Measurements from ENCODE around the gene AKAP6. TPM values are rescaled to one million over a fixed set of nuclear protein-coding genes. Genes with fewer than 3 reads are reported as not detected.

The AKAP6 gene
- total RNA-seq, 2 experiments from 2014 or later = 1.2 to 1.4 TPM

GRCh38 chr14:32622742-32623141, 293.6 kb downstream of the AKAP6 start:
- no peak for ATAC-seq
- ChIA-PET POLR2A (no interaction called here), CTCF (no interaction called here)
- TF ChIP-seq, protein P1, sequence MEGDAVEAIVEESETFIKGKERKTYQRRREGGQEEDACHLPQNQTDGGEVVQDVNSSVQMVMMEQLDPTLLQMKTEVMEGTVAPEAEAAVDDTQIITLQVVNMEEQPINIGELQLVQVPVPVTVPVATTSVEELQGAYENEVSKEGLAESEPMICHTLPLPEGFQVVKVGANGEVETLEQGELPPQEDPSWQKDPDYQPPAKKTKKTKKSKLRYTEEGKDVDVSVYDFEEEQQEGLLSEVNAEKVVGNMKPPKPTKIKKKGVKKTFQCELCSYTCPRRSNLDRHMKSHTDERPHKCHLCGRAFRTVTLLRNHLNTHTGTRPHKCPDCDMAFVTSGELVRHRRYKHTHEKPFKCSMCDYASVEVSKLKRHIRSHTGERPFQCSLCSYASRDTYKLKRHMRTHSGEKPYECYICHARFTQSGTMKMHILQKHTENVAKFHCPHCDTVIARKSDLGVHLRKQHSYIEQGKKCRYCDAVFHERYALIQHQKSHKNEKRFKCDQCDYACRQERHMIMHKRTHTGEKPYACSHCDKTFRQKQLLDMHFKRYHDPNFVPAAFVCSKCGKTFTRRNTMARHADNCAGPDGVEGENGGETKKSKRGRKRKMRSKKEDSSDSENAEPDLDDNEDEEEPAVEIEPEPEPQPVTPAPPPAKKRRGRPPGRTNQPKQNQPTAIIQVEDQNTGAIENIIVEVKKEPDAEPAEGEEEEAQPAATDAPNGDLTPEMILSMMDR (IDR thresholded peaks at IDR 0.05) = no peak
- H3K9me3 Mint-ChIP-seq = peaks cover 3% of the 10 kb centered on the region
- H3K27ac Mint-ChIP-seq = no peak overlapping the region
- H3K36me3 Mint-ChIP-seq (ENCODE audit: low read depth) = no peaks in the 10 kb centered on the region
- H3K27me3 Mint-ChIP-seq = no peaks in the 10 kb centered on the region
- H3K4me1 Mint-ChIP-seq (ENCODE audit: low read depth) = no peaks in the 10 kb centered on the region
- DNase-seq = no peak
- no peak overlapping the region for H3K4me3 Mint-ChIP-seq
- intact Hi-C loops (cut with micrococcal nuclease) = no loop called here

DNA sequence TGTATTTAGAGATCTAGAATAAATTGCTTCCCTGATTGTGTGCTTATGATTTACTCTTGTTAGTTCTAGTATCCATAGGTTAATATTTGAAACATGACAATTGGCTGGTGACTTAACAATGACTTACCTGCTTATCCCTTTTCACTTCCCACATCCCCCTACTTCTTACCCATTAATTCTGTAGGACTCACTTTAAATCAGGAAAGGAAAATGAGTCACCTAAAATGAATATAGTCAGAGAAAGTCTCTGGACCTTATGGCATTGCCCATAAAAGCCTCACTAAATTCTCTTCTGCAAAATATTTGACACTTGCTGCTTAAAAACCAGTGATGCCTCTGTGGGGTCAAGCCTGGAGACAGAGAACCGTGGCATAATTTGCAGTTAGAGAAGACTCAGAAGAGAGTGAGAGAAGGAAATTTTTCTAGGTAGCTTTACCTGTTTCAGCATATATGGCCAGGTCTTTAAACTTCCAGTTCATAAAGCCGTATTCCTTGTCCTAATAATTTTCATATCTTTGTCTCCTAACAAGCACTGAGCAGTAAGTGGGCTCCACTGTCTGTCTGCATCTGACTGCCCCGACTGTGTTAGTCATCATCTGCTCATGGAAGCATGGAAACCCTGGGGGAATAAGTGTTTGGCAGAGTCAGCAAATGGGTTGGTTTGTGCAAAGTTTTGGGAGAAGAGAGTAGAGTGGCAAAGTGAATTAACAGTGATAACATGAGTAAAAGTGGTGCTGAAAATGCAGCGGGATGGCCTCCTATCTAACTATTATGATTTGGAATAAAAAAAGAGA, 294.4 kb downstream of the AKAP6 start:
- peaks cover 3% of the 10 kb centered on the region for H3K9me3 Mint-ChIP-seq
- DNase-seq (no peak), ATAC-seq (no peak)
- H3K27me3 Mint-ChIP-seq = no peaks in the 10 kb centered on the region
- no peak overlapping the region for H3K4me3 Mint-ChIP-seq
- TF ChIP-seq, protein P1 (IDR thresholded peaks at IDR 0.05) = no peak
- no peak overlapping the region for H3K27ac Mint-ChIP-seq
- H3K4me1 Mint-ChIP-seq (ENCODE audit: low read depth) = no peaks in the 10 kb centered on the region
- ChIA-PET POLR2A (no interaction called here), CTCF (no interaction called here)
- no peaks in the 10 kb centered on the region for H3K36me3 Mint-ChIP-seq (ENCODE audit: low read depth)
- intact Hi-C loops (cut with micrococcal nuclease) = no loop called here

GRCh38 chr14:32625211-32625610, 296.1 kb downstream of the AKAP6 start:
- ATAC-seq (no peak), DNase-seq (no peak)
- intact Hi-C loops (cut with micrococcal nuclease) = no loop called here
- ChIA-PET POLR2A (no interaction called here), CTCF (no interaction called here)
- Mint-ChIP-seq H3K4me1 (ENCODE audit: low read depth) (no peaks in the 10 kb centered on the region), H3K27me3 (no peaks in the 10 kb centered on the region), H3K9me3 (peaks cover 3% of the 10 kb centered on the region), H3K27ac (no peak overlapping the region), H3K36me3 (ENCODE audit: low read depth) (no peaks in the 10 kb centered on the region), H3K4me3 (no peak overlapping the region)
- TF ChIP-seq, protein P1 (IDR thresholded peaks at IDR 0.05) = no peak

GRCh38 chr14:32627545-32628298, 298.6 kb downstream of the AKAP6 start:
- H3K36me3 Mint-ChIP-seq (ENCODE audit: low read depth) = no peaks in the 10 kb centered on the region
- H3K4me3 Mint-ChIP-seq = no peak overlapping the region
- H3K9me3 Mint-ChIP-seq = peaks cover 3% of the 10 kb centered on the region
- intact Hi-C loops (cut with micrococcal nuclease) = no loop called here
- DNase-seq (no peak), ATAC-seq (no peak)
- ChIA-PET POLR2A (no interaction called here), CTCF (no interaction called here)
- TF ChIP-seq, protein P1 (IDR thresholded peaks at IDR 0.05) = no peak
- no peaks in the 10 kb centered on the region for H3K4me1 Mint-ChIP-seq (ENCODE audit: low read depth)
- no peaks in the 10 kb centered on the region for H3K27me3 Mint-ChIP-seq
- H3K27ac Mint-ChIP-seq = no peak overlapping the region

- Mint-ChIP-seq H3K9me3 (peaks cover 3% of the 10 kb centered on the region), H3K4me3 (no peak overlapping the region), H3K4me1 (ENCODE audit: low read depth) (no peaks in the 10 kb centered on the region), H3K27ac (no peak overlapping the region), H3K36me3 (ENCODE audit: low read depth) (no peaks in the 10 kb centered on the region), H3K27me3 (no peaks in the 10 kb centered on the region)
- ChIA-PET POLR2A (no interaction called here), CTCF (no interaction called here)
- DNase-seq = no peak
- intact Hi-C loops (cut with micrococcal nuclease) = no loop called here
- TF ChIP-seq, protein P1 (IDR thresholded peaks at IDR 0.05) = no peak
- no peak for ATAC-seq
These were observed 300.1 kb downstream of the AKAP6 start for GRCh38 chr14:32629236-32629635.
